GM23338 (cell line): ENCODE results near the gene ZBTB49. TPM values are rescaled to one million over a fixed set of nuclear protein-coding genes. Genes with fewer than 3 reads are reported as not detected.
A peak's percentile ranks its signal among the peaks of the same experiment; 100 is the strongest.

Experiments
- ATAC-seq: fragments of 200-7000 bp; cut with Tn5 transposase; 3 replicates; pipeline ENCODE4 v1.9.1; 2020
- DNase-seq: peaks from one replicate; pipeline ENCODE4 v3.0.0-alpha.2; 2015; ENCODE audit warnings: low spot score
- H2AFZ ChIP-seq: fragments of 200-600 bp; sonication (generic); 2 replicates; pipeline ENCODE4 v1.8.0; 2016; ENCODE audit warnings: antibody characterized with exemption, mild to moderate bottlenecking, moderate library complexity
- H3F3A ChIP-seq: fragments of 200-600 bp; sonication (generic); replicated peaks from 2 replicates; pipeline ENCODE4 v1.8.0; 2017; ENCODE audit warnings: antibody characterized with exemption, mixed run types, low read depth
- H3K27ac ChIP-seq: fragments of 200-600 bp; sonication (generic); 2 replicates; pipeline ENCODE4 v1.6.1; 2016; ENCODE audit warnings: low read depth
- H3K27me3 ChIP-seq: fragments of 200-600 bp; sonication (generic); 2 replicates; pipeline ENCODE4 v1.8.0; 2016; ENCODE audit warnings: mild to moderate bottlenecking, mixed run types, moderate library complexity; ENCODE audit not compliant: insufficient read depth
- H3K36me3 ChIP-seq: fragments of 200-600 bp; sonication (generic); 2 replicates; pipeline ENCODE4 v1.8.0; 2016; ENCODE audit warnings: mild to moderate bottlenecking; ENCODE audit not compliant: insufficient read depth
- H3K4me1 ChIP-seq: fragments of 200-600 bp; sonication (generic); 2 replicates; pipeline ENCODE4 v1.8.0; 2016; ENCODE audit warnings: mild to moderate bottlenecking, moderate library complexity; ENCODE audit not compliant: insufficient read depth
- H3K4me2 ChIP-seq: fragments of 200-600 bp; sonication (generic); 2 replicates; pipeline ENCODE4 v1.7.1; 2017; ENCODE audit warnings: mixed run types
- H3K4me3 ChIP-seq: fragments of 200-600 bp; sonication (generic); 2 replicates; pipeline ENCODE4 v1.6.1; 2016; ENCODE audit warnings: mixed run types
- H3K79me2 ChIP-seq: fragments of 200-600 bp; sonication (generic); replicated peaks from 2 replicates; pipeline ENCODE4 v1.8.0; 2017; ENCODE audit warnings: mild to moderate bottlenecking; ENCODE audit not compliant: insufficient read depth
- H3K9me2 ChIP-seq: fragments of 200-600 bp; sonication (generic); 2 replicates; pipeline ENCODE4 v1.8.0; 2017; ENCODE audit not compliant: insufficient read depth
- H4K20me1 ChIP-seq: fragments of 200-600 bp; sonication (generic); replicated peaks from 2 replicates; pipeline ENCODE4 v1.8.0; 2017; ENCODE audit warnings: mild to moderate bottlenecking; ENCODE audit not compliant: insufficient read depth
- H3K27ac Mint-ChIP-seq: 2 replicates; pipeline ENCODE4 v1.8.0; 2020; ENCODE audit warnings: inconsistent platforms, mild to moderate bottlenecking, moderate library complexity, mixed read lengths
- H3K27me3 Mint-ChIP-seq: 3 replicates; pipeline ENCODE4 v1.8.0; 2022; ENCODE audit warnings: low read depth, mild to moderate bottlenecking, moderate library complexity, mixed read lengths, inconsistent platforms; ENCODE audit not compliant: insufficient read depth, poor library complexity
- H3K36me3 Mint-ChIP-seq: 3 replicates; pipeline ENCODE4 v1.8.0; 2021; ENCODE audit warnings: low read depth, mild to moderate bottlenecking, inconsistent platforms, moderate library complexity, mixed read lengths
- H3K4me1 Mint-ChIP-seq: 3 replicates; pipeline ENCODE4 v1.8.0; 2020; ENCODE audit warnings: mild to moderate bottlenecking, inconsistent platforms, mixed read lengths
- H3K4me3 Mint-ChIP-seq: 3 replicates; pipeline ENCODE4 v1.8.0; 2021; ENCODE audit warnings: moderate library complexity, mild to moderate bottlenecking, inconsistent platforms, mixed read lengths
- H3K9me3 Mint-ChIP-seq: 3 replicates; pipeline ENCODE4 v1.8.0; 2020; ENCODE audit warnings: moderate library complexity, mild to moderate bottlenecking, inconsistent platforms, mixed read lengths
- CREB1 ChIP-seq: fragments of 250-450 bp; sonication (Bioruptor Pico); IDR thresholded peaks from 2 replicates; pipeline ENCODE4 v1.5.0; 2020; ENCODE audit warnings: low read depth, mild to moderate bottlenecking, moderate library complexity
- ETS1 ChIP-seq: IDR thresholded peaks from 2 replicates; pipeline ENCODE4 v1.6.1; 2016; ENCODE audit warnings: antibody characterized with exemption
- NANOG ChIP-seq: IDR thresholded peaks from 2 replicates; pipeline ENCODE4 v1.6.1; 2016; ENCODE audit warnings: antibody characterized with exemption, borderline replicate concordance
- POLR2AphosphoS5 ChIP-seq: IDR thresholded peaks from 2 replicates; pipeline ENCODE4 v1.6.1; 2016; ENCODE audit warnings: antibody characterized with exemption, low read depth
- REST ChIP-seq: IDR thresholded peaks from one replicate; pipeline ENCODE4 v1.6.1; 2018; ENCODE audit warnings: antibody characterized with exemption; ENCODE audit not compliant: unreplicated experiment
- ZNF114 ChIP-seq: fragments of 250-450 bp; sonication (Bioruptor Pico); IDR thresholded peaks from 2 replicates; pipeline ENCODE4 v1.5.0; 2020; ENCODE audit warnings: mild to moderate bottlenecking, moderate library complexity
- polyA plus RNA-seq: library from polyadenylated mRNA; unstranded; fragments of >200 nt; fragmentation: Nextera tagmentation; extraction: Ambion mirVana; gene quantifications from 2 replicates; pipeline ENCODE4 v1.2.1, GENCODE V29; 2016
- total RNA-seq: library from RNA; depleted of rRNA; stranded (reverse); fragments of >200 nt; shearing (Covaris generic); gene quantifications from 2 replicates; pipeline ENCODE4 v1.2.3, GENCODE V29; 2014
- TF ChIP-seq, protein P1 (sequence below): fragments of 250-450 bp; sonication (Bioruptor Pico); IDR thresholded peaks from 2 replicates; pipeline ENCODE4 v1.5.0; 2020; ENCODE audit warnings: mild to moderate bottlenecking, moderate library complexity
- TF ChIP-seq, protein P2 (sequence below), 2 experiments: fragments of 200-600 bp in 1 of 2; sonication (generic) in 1 of 2; conservative IDR thresholded peaks; 2 replicates each; pipeline versions ENCODE4 v1.5.1 to v1.6.1; 2016 to 2017; ENCODE audit warnings: antibody characterized with exemption in 2 of 2, low read depth in 2 of 2, mild to moderate bottlenecking in 2 of 2, moderate library complexity in 1 of 2

Gene ZBTB49
- total and polyA plus RNA-seq, 2 experiments from 2014 or later, result 4.1 to 6.0 TPM

DNA sequence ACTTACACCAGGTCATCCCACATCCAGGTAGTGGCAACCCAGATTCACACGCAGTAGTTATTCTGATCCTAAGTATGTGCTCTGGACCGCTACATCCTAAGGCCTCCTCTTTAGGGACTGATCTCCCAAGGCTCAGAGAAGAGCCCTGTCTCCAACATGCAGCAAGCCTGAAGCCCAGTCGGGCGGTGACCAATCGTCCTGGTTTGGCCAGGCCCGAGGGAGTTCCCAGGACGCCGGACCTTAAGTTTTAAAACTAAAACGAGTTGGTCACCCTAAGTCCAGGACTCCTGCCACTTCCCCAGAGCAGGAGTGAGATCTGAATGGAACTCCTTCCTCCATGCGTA, 482 bp upstream of the ZBTB49 start:
- peaks cover 22% of the 10 kb centered on the region for H3K4me1 Mint-ChIP-seq
- peak overlapping the region; percentile 86 for H3K27ac Mint-ChIP-seq
- Histone ChIP-seq H3F3A (no peaks in the 10 kb centered on the region), H4K20me1 (peaks cover 30% of the 10 kb centered on the region), H3K27me3 (no peaks in the 10 kb centered on the region), H3K36me3 (peaks cover 15% of the 10 kb centered on the region), H3K4me1 (peaks cover 20% of the 10 kb centered on the region), H3K4me2 (peak overlapping the region; percentile 100), H3K27ac (no peak overlapping the region), H3K79me2 (peaks cover 92% of the 10 kb centered on the region), H3K9me2 (no peaks in the 10 kb centered on the region), H3K4me3 (peak overlapping the region; percentile 99), H2AFZ (peak overlapping the region; percentile 91)
- ATAC-seq (peak; percentile 22), DNase-seq (no peak)
- peaks cover 22% of the 10 kb centered on the region for H3K36me3 Mint-ChIP-seq
- H3K4me3 Mint-ChIP-seq, result peak overlapping the region; percentile 97
- H3K9me3 Mint-ChIP-seq, result no peaks in the 10 kb centered on the region
- TF ChIP-seq POLR2AphosphoS5 (no peak), NANOG (no peak), CREB1 (CRISPR knock-in tag) (no peak), ETS1 (no peak), ZNF114 (CRISPR knock-in tag) (no peak), REST (no peak)
- TF ChIP-seq, protein P1, sequence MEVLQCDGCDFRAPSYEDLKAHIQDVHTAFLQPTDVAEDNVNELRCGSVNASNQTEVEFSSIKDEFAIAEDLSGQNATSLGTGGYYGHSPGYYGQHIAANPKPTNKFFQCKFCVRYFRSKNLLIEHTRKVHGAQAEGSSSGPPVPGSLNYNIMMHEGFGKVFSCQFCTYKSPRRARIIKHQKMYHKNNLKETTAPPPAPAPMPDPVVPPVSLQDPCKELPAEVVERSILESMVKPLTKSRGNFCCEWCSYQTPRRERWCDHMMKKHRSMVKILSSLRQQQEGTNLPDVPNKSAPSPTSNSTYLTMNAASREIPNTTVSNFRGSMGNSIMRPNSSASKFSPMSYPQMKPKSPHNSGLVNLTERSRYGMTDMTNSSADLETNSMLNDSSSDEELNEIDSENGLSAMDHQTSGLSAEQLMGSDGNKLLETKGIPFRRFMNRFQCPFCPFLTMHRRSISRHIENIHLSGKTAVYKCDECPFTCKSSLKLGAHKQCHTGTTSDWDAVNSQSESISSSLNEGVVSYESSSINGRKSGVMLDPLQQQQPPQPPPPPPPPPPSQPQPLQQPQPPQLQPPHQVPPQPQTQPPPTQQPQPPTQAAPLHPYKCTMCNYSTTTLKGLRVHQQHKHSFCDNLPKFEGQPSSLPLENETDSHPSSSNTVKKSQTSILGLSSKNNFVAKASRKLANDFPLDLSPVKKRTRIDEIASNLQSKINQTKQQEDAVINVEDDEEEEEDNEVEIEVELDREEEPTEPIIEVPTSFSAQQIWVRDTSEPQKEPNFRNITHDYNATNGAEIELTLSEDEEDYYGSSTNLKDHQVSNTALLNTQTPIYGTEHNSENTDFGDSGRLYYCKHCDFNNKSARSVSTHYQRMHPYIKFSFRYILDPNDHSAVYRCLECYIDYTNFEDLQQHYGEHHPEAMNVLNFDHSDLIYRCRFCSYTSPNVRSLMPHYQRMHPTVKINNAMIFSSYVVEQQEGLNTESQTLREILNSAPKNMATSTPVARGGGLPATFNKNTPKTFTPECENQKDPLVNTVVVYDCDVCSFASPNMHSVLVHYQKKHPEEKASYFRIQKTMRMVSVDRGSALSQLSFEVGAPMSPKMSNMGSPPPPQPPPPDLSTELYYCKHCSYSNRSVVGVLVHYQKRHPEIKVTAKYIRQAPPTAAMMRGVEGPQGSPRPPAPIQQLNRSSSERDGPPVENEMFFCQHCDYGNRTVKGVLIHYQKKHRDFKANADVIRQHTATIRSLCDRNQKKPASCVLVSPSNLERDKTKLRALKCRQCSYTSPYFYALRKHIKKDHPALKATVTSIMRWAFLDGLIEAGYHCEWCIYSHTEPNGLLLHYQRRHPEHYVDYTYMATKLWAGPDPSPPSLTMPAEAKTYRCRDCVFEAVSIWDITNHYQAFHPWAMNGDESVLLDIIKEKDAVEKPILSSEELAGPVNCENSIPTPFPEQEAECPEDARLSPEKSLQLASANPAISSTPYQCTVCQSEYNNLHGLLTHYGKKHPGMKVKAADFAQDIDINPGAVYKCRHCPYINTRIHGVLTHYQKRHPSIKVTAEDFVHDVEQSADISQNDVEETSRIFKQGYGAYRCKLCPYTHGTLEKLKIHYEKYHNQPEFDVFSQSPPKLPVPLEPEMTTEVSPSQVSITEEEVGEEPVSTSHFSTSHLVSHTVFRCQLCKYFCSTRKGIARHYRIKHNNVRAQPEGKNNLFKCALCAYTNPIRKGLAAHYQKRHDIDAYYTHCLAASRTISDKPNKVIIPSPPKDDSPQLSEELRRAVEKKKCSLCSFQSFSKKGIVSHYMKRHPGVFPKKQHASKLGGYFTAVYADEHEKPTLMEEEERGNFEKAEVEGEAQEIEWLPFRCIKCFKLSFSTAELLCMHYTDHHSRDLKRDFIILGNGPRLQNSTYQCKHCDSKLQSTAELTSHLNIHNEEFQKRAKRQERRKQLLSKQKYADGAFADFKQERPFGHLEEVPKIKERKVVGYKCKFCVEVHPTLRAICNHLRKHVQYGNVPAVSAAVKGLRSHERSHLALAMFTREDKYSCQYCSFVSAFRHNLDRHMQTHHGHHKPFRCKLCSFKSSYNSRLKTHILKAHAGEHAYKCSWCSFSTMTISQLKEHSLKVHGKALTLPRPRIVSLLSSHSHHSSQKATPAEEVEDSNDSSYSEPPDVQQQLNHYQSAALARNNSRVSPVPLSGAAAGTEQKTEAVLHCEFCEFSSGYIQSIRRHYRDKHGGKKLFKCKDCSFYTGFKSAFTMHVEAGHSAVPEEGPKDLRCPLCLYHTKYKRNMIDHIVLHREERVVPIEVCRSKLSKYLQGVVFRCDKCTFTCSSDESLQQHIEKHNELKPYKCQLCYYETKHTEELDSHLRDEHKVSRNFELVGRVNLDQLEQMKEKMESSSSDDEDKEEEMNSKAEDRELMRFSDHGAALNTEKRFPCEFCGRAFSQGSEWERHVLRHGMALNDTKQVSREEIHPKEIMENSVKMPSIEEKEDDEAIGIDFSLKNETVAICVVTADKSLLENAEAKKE (CRISPR knock-in tag), result no peak
- TF ChIP-seq, protein P2, sequence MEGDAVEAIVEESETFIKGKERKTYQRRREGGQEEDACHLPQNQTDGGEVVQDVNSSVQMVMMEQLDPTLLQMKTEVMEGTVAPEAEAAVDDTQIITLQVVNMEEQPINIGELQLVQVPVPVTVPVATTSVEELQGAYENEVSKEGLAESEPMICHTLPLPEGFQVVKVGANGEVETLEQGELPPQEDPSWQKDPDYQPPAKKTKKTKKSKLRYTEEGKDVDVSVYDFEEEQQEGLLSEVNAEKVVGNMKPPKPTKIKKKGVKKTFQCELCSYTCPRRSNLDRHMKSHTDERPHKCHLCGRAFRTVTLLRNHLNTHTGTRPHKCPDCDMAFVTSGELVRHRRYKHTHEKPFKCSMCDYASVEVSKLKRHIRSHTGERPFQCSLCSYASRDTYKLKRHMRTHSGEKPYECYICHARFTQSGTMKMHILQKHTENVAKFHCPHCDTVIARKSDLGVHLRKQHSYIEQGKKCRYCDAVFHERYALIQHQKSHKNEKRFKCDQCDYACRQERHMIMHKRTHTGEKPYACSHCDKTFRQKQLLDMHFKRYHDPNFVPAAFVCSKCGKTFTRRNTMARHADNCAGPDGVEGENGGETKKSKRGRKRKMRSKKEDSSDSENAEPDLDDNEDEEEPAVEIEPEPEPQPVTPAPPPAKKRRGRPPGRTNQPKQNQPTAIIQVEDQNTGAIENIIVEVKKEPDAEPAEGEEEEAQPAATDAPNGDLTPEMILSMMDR (conservative IDR thresholded peaks at IDR 0.05; ENCODE audit: low read depth in 2 of 2), result no peak
- peaks cover 2% of the 10 kb centered on the region for H3K27me3 Mint-ChIP-seq
